Measurements from ENCODE around the gene PIK3AP1. TPM values are rescaled to one million over a fixed set of nuclear protein-coding genes. Genes with fewer than 3 reads are reported as not detected.

Gene PIK3AP1
- total RNA-seq, 8 experiments from 2014 or later = 0.23 to 11.8 (median 3.3) TPM

DNA sequence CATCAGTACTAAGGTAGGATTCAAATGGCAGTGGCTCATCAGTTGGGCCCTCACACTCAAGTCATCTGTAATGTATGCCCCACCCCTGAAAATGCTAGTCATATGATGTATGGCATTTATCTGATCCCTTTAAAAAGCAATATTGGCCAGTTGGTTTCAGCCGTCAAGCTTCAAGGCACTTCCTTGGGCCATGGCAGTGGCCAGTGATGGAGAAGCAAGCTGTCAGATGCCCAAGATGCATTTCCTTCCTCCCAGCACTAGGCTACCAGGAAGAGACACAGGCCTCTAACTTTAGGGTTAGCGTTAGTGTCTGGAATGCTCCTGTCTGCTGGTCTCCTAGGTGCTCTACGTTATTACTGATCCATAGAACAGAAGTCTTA is 64.1 kb downstream of the PIK3AP1 start:
- Histone ChIP-seq H3K27ac (no peak overlapping the region), H3K4me3 (no peak overlapping the region), H3K4me1 (replicated peaks in 1 of 2) (no peaks in the 10 kb centered on the region)
- WGBS, 10 experiments = 28 to 97% (median 86%) methylated on average over 1 to 3 of the region's 3 CpGs; no CpG with 5 or more reads in 3 of the 10 experiments
- ATAC-seq (replicated peaks in 6 of 8) = no peak
- in situ Hi-C loops (cut with MboI; ENCODE audit: low pct_unique_long_range_greater_than_20kb in 2 of 9, low sequenced_read_pairs in 9 of 9, unreplicated experiment in 9 of 9) = no loop called here

DNA sequence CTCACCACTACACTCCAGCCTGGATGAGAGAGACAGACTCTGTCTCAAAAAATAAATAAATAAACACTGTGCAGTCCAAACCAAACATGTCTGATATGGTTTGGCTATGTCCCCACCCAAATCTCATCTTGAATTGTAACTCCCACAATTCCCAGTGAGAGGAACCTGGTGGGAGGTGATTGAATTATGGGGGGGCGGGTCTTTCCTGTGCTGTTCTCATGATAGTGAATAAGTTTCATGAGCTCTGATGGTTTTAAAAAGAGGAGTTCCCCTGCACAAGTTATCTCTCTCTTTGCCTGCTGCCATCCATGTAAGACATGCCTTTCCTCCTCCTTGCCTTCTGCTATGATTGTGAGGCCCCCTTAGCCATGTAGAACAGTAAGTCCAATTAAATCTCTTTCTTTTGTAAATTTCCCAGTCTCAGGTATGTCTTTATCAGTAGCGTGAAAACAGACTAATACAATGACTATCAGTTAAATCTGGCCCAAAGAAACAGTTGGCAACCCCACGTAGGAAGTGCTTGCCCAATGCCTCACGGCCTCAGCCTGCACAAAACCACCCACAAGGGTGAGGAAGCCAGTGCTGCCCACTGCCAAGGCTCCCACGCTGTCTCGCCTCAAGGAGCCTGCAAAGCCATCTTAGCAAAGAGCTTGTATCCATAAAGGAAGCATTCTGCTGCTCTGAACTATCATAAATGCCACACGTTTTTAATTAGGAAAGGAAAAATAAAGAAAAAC is 64.7 kb downstream of the PIK3AP1 start:
- ATAC-seq (replicated peaks in 6 of 8) = no peak
- no peak overlapping the region for H3K4me3 ChIP-seq
- no peaks in the 10 kb centered on the region for H3K4me1 ChIP-seq (replicated peaks in 1 of 2)
- no peak overlapping the region for H3K27ac ChIP-seq
- in situ Hi-C loops (cut with MboI; ENCODE audit: low pct_unique_long_range_greater_than_20kb in 2 of 9, low sequenced_read_pairs in 9 of 9, unreplicated experiment in 9 of 9) = no loop called here
- 62 to 88% (median 80%) methylated on average over 1 to 7 of the region's 7 CpGs; no CpG with 5 or more reads in 1 of the 10 experiments for WGBS, 10 experiments

DNA sequence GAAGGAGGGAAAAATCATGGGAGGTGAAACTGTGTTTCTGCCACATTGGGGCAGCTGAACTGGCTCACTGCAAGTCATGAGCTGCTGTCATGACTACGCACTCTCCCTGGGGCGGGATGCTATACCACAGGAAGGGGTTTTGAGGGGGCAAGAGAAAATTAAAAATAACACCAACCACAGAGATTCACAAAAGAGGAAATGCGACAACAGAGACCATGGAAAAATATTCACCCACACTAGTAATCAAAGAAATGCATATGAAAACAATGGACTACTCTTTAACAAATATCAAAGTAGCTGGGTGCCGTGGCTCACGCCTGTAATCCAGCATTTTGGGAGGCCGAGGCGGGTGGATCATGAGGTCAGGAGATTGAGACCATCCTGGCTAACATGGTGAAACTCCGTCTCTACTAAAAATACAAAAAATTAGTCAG is 68.3 kb downstream of the PIK3AP1 start:
- H3K27ac ChIP-seq = no peak overlapping the region
- ATAC-seq (replicated peaks in 6 of 8) = no peak
- no peak overlapping the region for H3K4me3 ChIP-seq
- in situ Hi-C loops (cut with MboI; ENCODE audit: low pct_unique_long_range_greater_than_20kb in 2 of 9, low sequenced_read_pairs in 9 of 9, unreplicated experiment in 9 of 9) = no loop called here
- H3K4me1 ChIP-seq (replicated peaks in 1 of 2) = no peaks in the 10 kb centered on the region
- 60 to 91% (median 91%) methylated on average over 1 to 6 of the region's 8 CpGs; no CpG with 5 or more reads in 6 of the 10 experiments for WGBS, 10 experiments

DNA sequence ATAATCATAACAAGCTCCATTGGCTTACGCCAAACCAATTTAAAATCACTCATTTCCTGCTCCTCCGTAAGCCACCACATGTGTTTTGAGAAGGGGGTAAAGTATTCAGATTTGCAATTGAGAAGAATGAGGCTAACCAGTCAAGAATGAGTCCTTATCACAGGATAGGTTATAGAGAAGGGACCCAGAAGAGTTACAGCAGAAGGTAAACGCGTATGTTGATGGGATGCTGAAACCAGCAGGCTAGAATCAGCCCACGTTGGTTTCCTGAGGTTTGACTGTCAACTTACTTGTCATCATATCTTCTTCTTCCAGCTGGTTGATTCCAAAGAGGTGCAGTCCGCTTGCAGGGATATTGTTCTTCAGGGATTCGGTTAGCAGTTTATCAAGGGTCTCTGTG is 69.4 kb downstream of the PIK3AP1 start:
- in situ Hi-C loops (cut with MboI; ENCODE audit: low pct_unique_long_range_greater_than_20kb in 2 of 9, low sequenced_read_pairs in 9 of 9, unreplicated experiment in 9 of 9) = no loop called here
- Histone ChIP-seq H3K27ac (no peak overlapping the region), H3K4me1 (replicated peaks in 1 of 2) (no peaks in the 10 kb centered on the region), H3K4me3 (no peak overlapping the region)
- WGBS, 10 experiments = 74 to 93% (median 86%) methylated on average over 2 to 7 of the region's 7 CpGs; no CpG with 5 or more reads in 2 of the 10 experiments
- ATAC-seq (replicated peaks in 6 of 8) = no peak

DNA sequence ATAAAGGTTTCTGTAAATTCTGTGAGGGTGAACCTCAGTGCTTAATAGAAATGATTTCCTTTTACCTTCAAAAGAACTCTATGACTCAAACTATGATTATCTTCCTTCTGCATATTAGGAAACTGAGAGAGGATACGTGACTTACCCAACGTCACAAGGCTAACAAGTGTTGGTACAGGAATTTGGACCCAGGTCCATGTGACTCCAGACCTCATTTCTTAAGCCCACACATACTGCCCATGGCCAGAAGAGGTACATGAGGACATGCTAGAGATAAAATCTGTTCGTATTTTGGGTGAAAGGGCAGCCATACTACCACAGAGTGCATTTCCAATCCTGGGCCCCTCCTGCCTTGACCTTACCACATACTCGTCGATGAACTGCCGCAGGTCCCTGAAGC is 72.0 kb downstream of the PIK3AP1 start:
- no peak for ATAC-seq (replicated peaks in 6 of 8)
- WGBS, 10 experiments = 60 to 100% (median 84%) methylated on average over 1 to 6 of the region's 6 CpGs; no CpG with 5 or more reads in 3 of the 10 experiments
- H3K4me1 ChIP-seq (replicated peaks in 1 of 2) = no peaks in the 10 kb centered on the region
- no peak overlapping the region for H3K27ac ChIP-seq
- in situ Hi-C loops (cut with MboI; ENCODE audit: low pct_unique_long_range_greater_than_20kb in 2 of 9, low sequenced_read_pairs in 9 of 9, unreplicated experiment in 9 of 9) = loop anchor here in 3 of 9 experiments (10.0 to 25.0 kb wide), 3 partner anchors 89 to 167 kb away; no protein-coding TSS in a partner anchor
- H3K4me3 ChIP-seq = no peak overlapping the region

DNA sequence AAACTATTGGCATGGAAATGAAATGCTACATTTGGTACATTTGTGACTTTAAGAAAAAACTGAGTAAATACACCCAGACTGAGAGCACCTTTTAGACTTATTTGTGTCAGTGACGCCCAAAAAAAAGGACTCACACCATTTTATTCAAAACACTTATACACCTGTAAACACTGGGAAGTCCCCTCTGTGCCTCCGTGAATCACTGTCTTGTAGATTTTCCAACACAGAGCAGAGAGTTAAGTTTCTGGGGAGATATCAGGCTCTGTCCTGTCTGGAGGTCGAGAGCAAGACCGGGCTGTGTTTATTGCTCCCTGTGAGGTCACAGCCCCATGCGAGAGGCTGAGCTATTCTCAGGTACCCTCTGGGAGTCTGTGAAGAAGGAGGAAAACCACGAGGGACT is 72.8 kb downstream of the PIK3AP1 start:
- H3K4me3 ChIP-seq = no peak overlapping the region

DNA sequence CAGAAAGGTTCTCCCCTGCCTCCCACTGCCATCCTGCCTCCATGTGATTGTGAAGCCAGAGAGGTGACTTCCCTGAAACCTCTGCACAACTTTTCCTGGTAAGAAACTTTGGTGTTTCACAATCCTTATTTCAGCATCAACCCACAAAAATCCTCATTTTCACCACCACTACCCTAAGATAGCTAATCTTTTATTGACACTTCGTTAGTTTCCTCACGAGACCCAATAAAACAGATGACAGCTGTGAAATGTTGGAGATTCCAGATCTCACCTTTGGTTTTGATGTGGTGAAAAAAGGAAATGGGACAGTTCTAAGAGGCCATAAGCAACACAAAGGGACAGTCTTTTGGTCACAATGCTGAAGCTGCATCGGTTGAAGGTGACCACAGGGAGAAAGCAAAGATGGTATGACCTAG is 73.6 kb downstream of the PIK3AP1 start:
- ATAC-seq (replicated peaks in 6 of 8) = no peak
- no peak overlapping the region for H3K4me3 ChIP-seq
- H3K27ac ChIP-seq = no peak overlapping the region
- in situ Hi-C loops (cut with MboI; ENCODE audit: low pct_unique_long_range_greater_than_20kb in 2 of 9, low sequenced_read_pairs in 9 of 9, unreplicated experiment in 9 of 9) = loop anchor here in 3 of 9 experiments (10.0 to 25.0 kb wide), 3 partner anchors 91 to 168 kb away; no protein-coding TSS in a partner anchor
- H3K4me1 ChIP-seq (replicated peaks in 1 of 2) = no peaks in the 10 kb centered on the region
- WGBS, 10 experiments = 20 to 100% (median 80%) methylated on average over 1 to 3 of the region's 3 CpGs; no CpG with 5 or more reads in 2 of the 10 experiments

More for the DNA sequence above, 72.8 kb downstream of the PIK3AP1 start:
- 14 to 87% (median 60%) methylated on average over 1 to 5 of the region's 6 CpGs; no CpG with 5 or more reads in 1 of the 10 experiments for whole genome bisulfite sequencing, 10 experiments
- ATAC-seq (replicated peaks in 6 of 8) = no peak
- in situ Hi-C loops (cut with MboI; ENCODE audit: low pct_unique_long_range_greater_than_20kb in 2 of 9, low sequenced_read_pairs in 9 of 9, unreplicated experiment in 9 of 9) = loop anchor here in 3 of 9 experiments (10.0 to 25.0 kb wide), 3 partner anchors 90 to 167 kb away; no protein-coding TSS in a partner anchor
- no peak overlapping the region for H3K27ac ChIP-seq
- no peaks in the 10 kb centered on the region for H3K4me1 ChIP-seq (replicated peaks in 1 of 2)

DNA sequence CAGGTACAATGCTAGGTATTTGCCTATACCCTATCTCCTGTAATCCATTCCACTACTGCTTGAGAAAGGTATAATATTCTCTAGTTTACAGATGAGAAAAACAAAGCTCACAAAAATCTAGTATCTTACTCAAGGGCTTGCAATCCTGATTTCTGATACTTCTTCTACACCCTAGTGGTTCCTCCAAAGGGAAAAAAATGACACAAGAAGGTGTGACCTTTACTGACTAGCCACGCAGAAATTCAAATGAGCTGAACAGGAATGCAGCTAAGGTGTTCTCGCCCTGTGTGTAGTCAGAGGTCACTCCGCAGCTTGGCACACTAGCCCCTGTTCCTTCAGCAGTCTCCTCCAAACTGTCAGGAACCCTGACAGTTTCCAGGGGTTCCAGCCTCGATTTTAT is 74.0 kb downstream of the PIK3AP1 start:
- 0 to 100% (median 84%) methylated on average over 1 to 3 of the region's 4 CpGs; no CpG with 5 or more reads in 4 of the 10 experiments for WGBS, 10 experiments
- in situ Hi-C loops (cut with MboI; ENCODE audit: low pct_unique_long_range_greater_than_20kb in 2 of 9, low sequenced_read_pairs in 9 of 9, unreplicated experiment in 9 of 9) = loop anchor here in 3 of 9 experiments (10.0 to 25.0 kb wide), 3 partner anchors 91 to 168 kb away; no protein-coding TSS in a partner anchor

DNA sequence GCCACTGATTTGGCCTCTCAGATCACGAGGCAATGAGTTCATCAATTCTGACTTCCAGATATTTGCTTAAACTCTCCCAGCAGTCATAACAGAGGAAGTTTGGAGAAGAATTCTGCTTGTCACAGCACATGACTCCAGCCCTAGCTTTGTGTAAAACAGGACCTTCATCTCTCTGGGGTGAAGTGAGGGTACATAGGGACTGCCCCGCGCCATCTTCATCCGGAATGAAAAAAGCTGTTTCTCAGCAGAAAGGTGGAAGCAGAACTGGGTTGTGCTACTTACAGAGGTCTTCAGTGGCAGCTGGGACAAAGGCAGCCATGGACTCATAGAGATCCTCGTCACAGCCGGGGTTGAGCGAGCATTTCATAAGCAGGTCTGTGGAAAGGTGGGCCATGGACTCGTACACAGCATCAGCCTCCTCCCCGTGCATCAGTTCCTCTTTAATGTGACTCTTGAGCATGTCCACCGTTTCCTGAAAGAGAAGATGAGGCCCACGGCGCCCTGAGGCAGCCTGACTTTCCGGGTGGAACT is 75.1 kb downstream of the PIK3AP1 start:
- Histone ChIP-seq H3K4me3 (no peak overlapping the region), H3K4me1 (replicated peaks in 1 of 2) (peaks cover 4 to 13% of the 10 kb centered on the region in 2 donors), H3K27ac (no peak overlapping the region)
- no peak for ATAC-seq (replicated peaks in 6 of 8)
- in situ Hi-C loops (cut with MboI; ENCODE audit: low pct_unique_long_range_greater_than_20kb in 2 of 9, low sequenced_read_pairs in 9 of 9, unreplicated experiment in 9 of 9) = loop anchor here in 3 of 9 experiments (10.0 to 25.0 kb wide), 3 partner anchors 92 to 170 kb away; no protein-coding TSS in a partner anchor
- 55 to 100% (median 85%) methylated on average over 1 to 10 of the region's 13 CpGs for WGBS, 10 experiments

More for the DNA sequence above, 74.0 kb downstream of the PIK3AP1 start:
- ATAC-seq (replicated peaks in 6 of 8) = no peak
- Histone ChIP-seq H3K4me1 (replicated peaks in 1 of 2) (peaks cover 0 to 4% of the 10 kb centered on the region in 2 donors), H3K27ac (no peak overlapping the region), H3K4me3 (no peak overlapping the region)

DNA sequence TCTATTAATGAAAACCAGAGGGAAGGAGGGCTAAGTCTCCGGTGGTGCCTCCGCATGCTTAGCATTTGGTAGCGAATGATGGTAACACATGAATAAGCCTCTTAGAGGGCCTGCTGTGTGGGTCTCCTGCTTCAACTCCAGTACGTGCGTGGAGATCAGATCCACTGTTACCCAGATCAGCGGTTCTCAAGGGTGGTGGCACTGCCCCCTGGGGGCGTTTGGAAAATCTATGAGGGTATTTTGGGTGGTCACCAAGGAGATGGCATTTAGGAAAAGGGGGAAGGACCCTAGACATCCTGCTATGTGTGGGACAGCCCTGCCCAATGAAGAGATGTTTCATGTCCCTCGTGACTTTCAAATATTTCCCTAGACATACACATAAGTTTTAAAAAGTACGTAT is 76.4 kb downstream of the PIK3AP1 start:
- H3K4me3 ChIP-seq = no peak overlapping the region
- in situ Hi-C loops (cut with MboI; ENCODE audit: low pct_unique_long_range_greater_than_20kb in 2 of 9, low sequenced_read_pairs in 9 of 9, unreplicated experiment in 9 of 9) = loop anchor here in 3 of 9 experiments (10.0 to 25.0 kb wide), 3 partner anchors 93 to 171 kb away; no protein-coding TSS in a partner anchor
- ATAC-seq (replicated peaks in 6 of 8) = no peak
- WGBS, 10 experiments = 50 to 88% (median 77%) methylated on average over 2 to 8 of the region's 9 CpGs; no CpG with 5 or more reads in 3 of the 10 experiments
- H3K4me1 ChIP-seq (replicated peaks in 1 of 2) = peaks cover 18 to 26% of the 10 kb centered on the region in 2 donors
- H3K27ac ChIP-seq = no peak overlapping the region

DNA sequence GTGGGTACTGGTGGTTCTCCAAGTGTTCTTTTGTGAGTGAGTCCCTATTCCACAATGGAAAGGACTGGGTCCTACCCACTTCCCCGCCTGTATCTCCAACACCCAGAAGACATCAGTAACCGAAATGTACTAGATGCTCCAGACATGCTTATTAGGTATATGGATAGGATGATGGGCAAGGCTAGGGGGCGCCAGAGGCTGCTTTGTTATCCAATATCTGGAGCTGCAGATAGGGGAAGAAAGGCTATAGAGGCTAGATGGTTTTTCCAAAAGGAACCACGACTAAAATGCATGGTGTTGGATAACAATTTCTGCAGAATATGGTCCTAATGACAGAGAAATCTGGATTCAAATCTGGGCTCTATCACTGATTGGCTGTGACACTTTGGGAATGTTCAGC is 77.3 kb downstream of the PIK3AP1 start:
- 0 to 80% (median 42%) methylated on average over 1 to 3 of the region's 4 CpGs; no CpG with 5 or more reads in 3 of the 10 experiments for WGBS, 10 experiments
- in situ Hi-C loops (cut with MboI; ENCODE audit: low pct_unique_long_range_greater_than_20kb in 2 of 9, low sequenced_read_pairs in 9 of 9, unreplicated experiment in 9 of 9) = loop anchor here in 3 of 9 experiments (10.0 to 25.0 kb wide), 3 partner anchors 94 to 172 kb away; no protein-coding TSS in a partner anchor
- no peak overlapping the region for H3K27ac ChIP-seq
- H3K4me3 ChIP-seq = no peak overlapping the region
- peak in 4 of 8 experiments; percentile 22 to 81 (median 51) for ATAC-seq (replicated peaks in 6 of 8)
- peaks cover 18 to 27% of the 10 kb centered on the region in 2 donors for H3K4me1 ChIP-seq (replicated peaks in 1 of 2)

DNA sequence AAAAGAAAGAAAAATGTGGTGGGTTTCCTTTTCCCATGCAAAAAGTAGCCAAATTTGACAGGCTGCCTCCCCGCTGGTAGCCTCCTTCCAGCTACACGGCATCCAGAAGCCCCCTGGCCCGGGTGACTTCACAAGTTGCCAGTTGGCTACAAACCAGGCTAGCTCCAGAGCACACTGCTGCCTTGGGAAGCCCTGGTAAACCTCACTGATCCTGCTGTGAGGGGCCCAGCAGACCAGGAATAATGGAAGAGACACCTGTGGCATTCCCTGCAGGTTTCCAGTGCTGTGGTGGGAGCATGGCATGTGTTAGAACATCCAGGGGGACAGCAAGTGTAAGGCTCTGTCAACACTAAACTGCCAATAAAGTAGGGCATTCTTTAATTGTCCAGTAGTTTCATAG is 77.8 kb downstream of the PIK3AP1 start:
- H3K4me3 ChIP-seq = no peak overlapping the region
- no peak overlapping the region for H3K27ac ChIP-seq
- 0 to 88% (median 40%) methylated on average over 1 to 3 of the region's 3 CpGs; no CpG with 5 or more reads in 1 of the 10 experiments for WGBS, 10 experiments
- no peak for ATAC-seq (replicated peaks in 6 of 8)
- in situ Hi-C loops (cut with MboI; ENCODE audit: low pct_unique_long_range_greater_than_20kb in 2 of 9, low sequenced_read_pairs in 9 of 9, unreplicated experiment in 9 of 9) = loop anchor here in 3 of 9 experiments (10.0 to 25.0 kb wide), 3 partner anchors 95 to 172 kb away; no protein-coding TSS in a partner anchor
- H3K4me1 ChIP-seq (replicated peaks in 1 of 2) = peaks cover 18 to 27% of the 10 kb centered on the region in 2 donors
